ENCODE results near the gene SLIT3. TPM values are rescaled to one million over a fixed set of nuclear protein-coding genes. Genes with fewer than 3 reads are reported as not detected.
A peak's percentile ranks its signal among the peaks of the same experiment; 100 is the strongest.

Gene SLIT3
- total RNA-seq, 1 donor from 2014 or later: 3.3 TPM

- no peak for DNase-seq (ENCODE audit: low read depth)
Measured at GRCh38 chr5:169299191-169299662, 1.7 kb downstream of the SLIT3 start.

GRCh38 chr5:169298193-169298592 lies 2.7 kb downstream of the SLIT3 start:
- no peak for DNase-seq (ENCODE audit: low read depth)

DNA sequence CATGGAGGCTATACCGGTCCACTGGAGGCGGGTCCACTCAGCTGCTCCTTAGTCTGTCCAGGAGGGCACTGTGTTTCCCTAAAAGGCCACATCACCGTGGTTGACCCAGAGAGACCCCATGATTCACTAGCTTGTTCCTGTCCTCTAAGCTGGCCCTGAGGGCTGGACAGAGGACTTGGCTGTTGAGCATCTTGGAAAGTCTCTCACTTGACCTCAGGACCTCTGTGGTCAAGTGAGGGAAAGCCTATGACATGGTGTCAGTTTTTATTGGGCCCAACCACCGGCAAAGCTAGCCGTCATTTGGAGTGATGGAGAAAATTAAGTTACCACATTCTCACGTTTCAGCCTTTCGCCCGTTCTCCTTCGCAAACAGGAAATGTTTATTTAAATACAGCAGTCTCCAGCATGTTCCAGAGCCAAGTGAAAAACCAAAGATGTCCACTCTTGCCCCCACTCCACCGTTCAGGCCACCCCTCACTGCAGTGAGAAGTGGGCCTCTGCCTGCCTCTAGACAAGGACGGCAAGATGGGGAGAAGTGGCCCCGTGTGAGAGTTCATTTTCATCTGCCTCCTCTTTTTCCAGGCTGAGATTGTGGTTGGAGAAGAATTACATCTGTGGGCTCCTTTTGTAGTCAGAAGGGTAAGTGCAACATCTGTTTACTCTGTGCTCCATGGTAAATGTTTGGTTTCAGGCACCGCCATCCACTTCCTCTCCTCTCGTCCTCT lies 4.4 kb downstream of the SLIT3 start:
- DNase-seq (ENCODE audit: low read depth): no peak

DNA sequence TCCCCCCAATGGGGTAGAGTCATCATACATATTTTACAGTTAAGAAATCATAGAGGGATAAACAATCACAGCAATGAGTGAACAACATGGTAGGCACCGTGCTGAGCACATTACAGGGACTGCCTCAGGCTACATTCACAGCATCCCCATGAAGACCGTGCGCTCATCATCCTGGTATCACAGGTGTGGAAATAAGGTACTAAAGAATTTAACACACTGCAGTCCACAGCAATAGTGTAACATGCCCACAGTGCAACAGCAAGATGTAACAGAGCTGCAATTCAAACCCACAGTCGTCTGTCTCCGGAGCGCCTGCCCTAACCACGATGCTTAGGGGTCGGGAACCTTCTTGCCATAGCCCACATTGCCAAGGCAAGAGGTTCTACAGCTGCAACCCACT lies 5.6 kb downstream of the SLIT3 start:
- DNase-seq (ENCODE audit: low read depth): no peak

DNA sequence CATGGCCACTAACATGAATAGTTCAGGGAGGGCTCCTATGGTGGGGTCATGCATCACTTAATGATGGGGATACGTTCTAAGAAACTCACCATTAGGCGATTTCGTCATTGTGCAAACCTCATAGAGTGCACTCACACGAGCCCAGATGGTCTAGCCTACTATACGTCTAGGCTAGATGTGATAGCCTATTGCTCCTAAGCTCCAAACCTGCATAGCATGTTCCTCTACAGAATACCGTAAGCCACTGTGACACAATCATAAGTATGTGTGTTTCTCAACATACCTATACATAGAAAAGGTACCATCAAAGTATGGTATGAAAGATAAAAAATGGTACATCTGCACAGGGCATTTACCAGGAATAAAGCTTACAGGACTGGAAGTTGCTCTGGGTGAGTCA lies 6.3 kb downstream of the SLIT3 start:
- DNase-seq (ENCODE audit: low read depth): no peak

GRCh38 chr5:169291877-169292276 lies 9.1 kb downstream of the SLIT3 start:
- DNase-seq (ENCODE audit: low read depth): no peak

DNA sequence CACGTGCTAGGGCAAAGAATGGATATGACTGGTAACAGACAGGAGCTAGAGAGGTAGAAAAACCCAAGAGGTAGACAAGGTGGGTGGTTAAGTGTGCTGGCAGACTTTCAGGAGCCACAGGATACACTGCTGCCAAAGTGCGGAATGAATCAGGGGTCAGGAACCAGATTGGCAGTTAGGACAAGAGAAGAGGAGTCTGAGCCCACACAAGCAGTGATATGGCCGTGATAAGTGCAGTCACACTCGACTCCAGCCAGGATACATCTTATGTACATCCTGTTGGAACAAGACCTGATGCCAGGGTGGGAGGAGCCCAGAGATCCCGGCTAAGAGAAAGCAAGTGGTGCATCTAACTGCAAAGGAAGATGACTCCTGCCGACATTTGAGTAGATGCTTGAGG lies 10.0 kb downstream of the SLIT3 start:
- peak; percentile 24 for DNase-seq (ENCODE audit: low read depth)

- no peak for DNase-seq (ENCODE audit: low read depth)
Measured at GRCh38 chr5:169289520-169289919, 11.4 kb downstream of the SLIT3 start.

- DNase-seq (ENCODE audit: low read depth): peak; percentile 38
Measured at GRCh38 chr5:169288066-169288930, 12.6 kb downstream of the SLIT3 start.

DNA sequence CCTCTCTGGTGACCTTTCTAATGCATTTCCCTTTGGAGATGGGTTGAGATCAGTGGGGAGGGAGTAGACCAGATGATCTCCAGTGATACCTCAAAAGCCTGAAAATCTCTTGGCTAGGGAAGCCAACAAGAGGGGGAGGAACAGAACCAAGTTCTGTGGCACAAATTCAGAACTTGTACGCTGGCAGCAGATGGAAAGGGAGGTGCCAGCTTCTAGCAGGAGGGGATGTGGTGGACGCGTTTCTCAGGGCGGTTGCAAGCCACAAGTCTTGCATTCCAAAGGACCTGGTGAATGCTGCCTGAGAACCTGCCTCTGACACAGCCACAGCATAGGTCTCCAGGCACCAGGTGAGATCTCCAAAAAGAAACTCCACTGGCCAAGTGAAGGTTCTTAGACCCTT lies 13.4 kb downstream of the SLIT3 start:
- no peak for DNase-seq (ENCODE audit: low read depth)

DNA sequence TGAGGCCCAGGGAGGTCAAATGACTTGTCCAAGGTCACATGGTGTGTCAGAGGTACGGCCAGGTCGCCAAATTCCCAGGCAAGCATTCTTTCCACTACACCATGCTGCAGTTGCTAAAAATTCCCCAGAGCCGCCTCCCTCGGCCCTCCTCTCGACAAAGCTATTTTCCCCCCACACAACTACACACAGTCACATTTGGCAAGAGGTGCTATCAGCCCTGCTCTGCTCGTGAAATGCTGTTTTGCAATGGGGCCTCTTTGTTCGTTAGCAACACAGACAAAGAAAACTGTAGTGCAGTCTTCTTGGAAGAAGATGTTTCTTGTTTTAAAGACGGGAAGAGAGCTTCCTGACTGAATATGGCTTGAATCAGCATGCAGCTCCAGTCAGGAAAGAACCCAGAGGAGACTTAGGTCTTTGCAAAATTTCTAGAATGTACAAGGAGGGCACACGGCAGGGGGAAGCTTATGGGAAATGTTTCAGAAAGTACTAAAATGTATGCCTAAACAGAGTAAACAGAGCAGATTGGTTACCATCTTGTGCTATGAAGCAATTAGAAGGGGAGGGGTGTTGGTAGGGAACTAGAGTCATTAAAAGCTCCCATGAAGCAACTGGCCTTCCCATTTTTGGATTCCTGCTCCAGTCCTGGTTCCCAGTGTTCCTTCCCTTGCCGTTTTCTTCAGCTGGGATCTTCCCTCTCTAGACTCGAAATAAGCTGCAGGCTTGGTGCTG lies 14.2 kb downstream of the SLIT3 start:
- no peak for DNase-seq (ENCODE audit: low read depth)

- DNase-seq (ENCODE audit: low read depth): no peak
Measured at GRCh38 chr5:169283887-169284286, 17.1 kb downstream of the SLIT3 start.

DNA sequence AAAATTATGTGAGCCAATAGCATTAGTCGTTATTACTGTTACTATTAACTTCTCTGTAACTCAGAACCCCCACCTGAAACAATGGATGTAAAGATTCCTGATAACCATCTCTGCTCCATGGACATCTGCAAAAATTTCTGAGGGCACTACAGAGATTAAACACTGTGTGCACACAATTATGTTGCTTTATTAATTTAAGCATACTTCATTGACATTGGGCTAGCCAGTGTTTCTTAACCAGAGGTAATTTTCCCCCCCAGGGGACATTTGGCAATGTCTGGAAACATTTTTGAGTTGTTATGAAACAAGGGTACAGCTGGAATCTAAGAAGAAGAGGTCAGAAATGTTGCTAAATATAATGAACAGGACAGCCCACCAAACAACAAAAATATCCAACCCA lies 19.3 kb downstream of the SLIT3 start:
- no peak for DNase-seq (ENCODE audit: low read depth)

DNA sequence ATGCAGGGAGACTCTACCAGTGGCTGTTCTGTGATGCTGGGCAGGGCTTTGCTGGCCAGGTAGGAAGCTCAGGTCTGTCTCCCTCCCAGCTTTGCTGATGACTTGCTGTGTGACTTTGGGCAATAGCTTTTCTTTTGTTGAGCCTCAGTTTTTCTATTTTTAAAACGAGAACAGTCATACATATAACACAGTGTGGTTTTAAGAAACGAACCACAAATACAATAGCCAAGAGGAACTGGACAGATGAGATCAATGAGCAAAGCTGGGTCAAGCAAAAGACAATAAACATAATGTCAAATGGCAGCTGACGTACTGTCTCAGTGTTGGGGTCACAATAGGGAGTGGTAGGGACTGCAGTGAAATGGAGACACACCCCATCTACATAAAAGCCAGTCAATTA lies 20.2 kb downstream of the SLIT3 start:
- no peak for DNase-seq (ENCODE audit: low read depth)

GRCh38 chr5:169280286-169280685 lies 20.7 kb downstream of the SLIT3 start:
- no peak for DNase-seq (ENCODE audit: low read depth)

DNA sequence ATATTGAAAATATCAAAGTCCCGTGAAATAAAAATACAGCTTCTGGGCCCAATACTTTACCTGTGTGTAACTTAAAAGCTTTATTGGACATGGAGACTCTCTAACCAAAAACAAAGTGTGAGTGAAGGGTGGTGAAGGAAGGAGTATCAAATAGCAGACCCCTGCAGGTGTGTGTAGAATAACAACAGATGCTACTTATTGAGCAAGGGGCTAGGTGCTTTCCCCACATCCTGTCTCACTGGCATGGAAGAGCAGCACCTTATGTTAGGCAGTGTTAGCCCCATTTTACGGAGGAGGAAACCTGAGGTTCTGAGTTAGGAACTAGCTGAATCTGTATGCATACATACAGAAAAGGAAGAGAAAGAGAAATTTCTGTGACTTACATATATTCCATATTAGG lies 21.8 kb downstream of the SLIT3 start:
- no peak for DNase-seq (ENCODE audit: low read depth)

DNA sequence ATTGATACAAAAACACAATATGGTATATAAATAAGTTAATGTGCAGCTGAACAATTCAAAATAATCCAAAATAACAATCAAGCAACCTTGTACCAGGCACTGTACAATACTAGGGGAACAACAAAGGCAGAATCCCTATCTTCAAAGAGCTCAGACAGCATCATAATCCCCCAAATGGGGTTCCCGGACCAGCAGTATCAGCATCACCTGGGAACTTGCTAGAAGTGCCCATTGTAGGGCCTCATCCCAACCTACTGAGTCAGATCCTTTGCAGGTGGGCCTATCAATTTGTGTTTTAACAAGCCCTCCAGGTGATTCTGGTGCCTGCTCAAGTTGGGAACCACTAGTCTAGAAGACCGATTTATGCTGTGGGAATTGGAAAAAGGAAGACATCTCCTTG lies 27.1 kb downstream of the SLIT3 start:
- no peak for DNase-seq (ENCODE audit: low read depth)

- no peak for DNase-seq (ENCODE audit: low read depth)
Measured at GRCh38 chr5:169273451-169273850, 27.5 kb downstream of the SLIT3 start.

GRCh38 chr5:169272731-169273427 lies 28.1 kb downstream of the SLIT3 start:
- DNase-seq (ENCODE audit: low read depth): peak; percentile 69

- peak; percentile 8 for DNase-seq (ENCODE audit: low read depth)
Measured at GRCh38 chr5:169272111-169272510, 28.8 kb downstream of the SLIT3 start.

DNA sequence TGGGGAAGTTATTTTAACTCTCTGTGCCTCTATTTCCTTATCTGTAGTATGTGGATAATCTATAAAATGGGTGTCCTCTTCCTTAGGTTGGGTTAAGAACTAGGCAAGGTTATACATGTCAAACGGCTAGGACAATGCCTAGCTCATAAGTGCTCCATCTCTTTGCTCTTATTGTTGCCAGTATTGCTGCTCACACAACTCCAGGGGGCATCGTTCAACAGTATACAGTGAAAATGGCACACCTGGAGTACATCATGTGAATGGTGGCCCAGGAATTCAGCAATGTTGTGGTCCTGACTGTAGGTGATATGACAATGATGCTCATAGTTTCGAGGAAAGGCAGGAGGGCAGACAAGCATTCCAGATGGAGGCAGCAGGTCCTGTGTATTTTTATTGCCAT lies 30.1 kb downstream of the SLIT3 start:
- DNase-seq (ENCODE audit: low read depth): no peak

- no peak for DNase-seq (ENCODE audit: low read depth)
Measured at GRCh38 chr5:169268019-169268418, 32.9 kb downstream of the SLIT3 start.

Data from renal cortical epithelial cell (primary cell).